ENCODE results near the gene FBXL17.

DNA sequence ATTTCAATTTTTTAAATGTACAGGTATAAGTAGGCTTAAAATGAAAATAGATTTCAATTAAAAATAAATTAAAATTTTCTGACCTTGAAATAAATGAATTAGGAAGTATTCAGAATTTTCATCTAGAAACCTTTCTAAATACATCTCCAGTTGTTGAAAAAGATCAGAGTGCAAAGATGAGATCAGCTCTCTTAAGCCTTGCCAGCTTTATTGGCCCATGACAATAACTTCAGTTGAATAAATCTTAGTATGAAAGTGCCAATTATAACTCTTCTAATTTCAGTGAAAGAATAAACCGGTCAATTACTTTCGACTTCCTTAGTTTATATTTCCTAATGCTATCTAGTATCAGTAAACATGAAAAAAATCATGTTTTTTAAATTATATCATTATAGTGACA, 117.4 kb downstream of the FBXL17 start:
- TF ChIP-seq, protein P1, sequence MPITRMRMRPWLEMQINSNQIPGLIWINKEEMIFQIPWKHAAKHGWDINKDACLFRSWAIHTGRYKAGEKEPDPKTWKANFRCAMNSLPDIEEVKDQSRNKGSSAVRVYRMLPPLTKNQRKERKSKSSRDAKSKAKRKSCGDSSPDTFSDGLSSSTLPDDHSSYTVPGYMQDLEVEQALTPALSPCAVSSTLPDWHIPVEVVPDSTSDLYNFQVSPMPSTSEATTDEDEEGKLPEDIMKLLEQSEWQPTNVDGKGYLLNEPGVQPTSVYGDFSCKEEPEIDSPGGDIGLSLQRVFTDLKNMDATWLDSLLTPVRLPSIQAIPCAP (CRISPR knock-in tag; IDR thresholded peaks at IDR 0.05), result no peak
- TF ChIP-seq, protein P2, sequence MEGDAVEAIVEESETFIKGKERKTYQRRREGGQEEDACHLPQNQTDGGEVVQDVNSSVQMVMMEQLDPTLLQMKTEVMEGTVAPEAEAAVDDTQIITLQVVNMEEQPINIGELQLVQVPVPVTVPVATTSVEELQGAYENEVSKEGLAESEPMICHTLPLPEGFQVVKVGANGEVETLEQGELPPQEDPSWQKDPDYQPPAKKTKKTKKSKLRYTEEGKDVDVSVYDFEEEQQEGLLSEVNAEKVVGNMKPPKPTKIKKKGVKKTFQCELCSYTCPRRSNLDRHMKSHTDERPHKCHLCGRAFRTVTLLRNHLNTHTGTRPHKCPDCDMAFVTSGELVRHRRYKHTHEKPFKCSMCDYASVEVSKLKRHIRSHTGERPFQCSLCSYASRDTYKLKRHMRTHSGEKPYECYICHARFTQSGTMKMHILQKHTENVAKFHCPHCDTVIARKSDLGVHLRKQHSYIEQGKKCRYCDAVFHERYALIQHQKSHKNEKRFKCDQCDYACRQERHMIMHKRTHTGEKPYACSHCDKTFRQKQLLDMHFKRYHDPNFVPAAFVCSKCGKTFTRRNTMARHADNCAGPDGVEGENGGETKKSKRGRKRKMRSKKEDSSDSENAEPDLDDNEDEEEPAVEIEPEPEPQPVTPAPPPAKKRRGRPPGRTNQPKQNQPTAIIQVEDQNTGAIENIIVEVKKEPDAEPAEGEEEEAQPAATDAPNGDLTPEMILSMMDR (IDR thresholded peaks at IDR 0.05), result no peak
- TF ChIP-seq ATF1 (CRISPR knock-in tag; IDR thresholded peaks at IDR 0.05) (no peak), JUN (CRISPR knock-in tag; IDR thresholded peaks at IDR 0.05) (no peak), NFE2L1 (CRISPR knock-in tag; IDR thresholded peaks at IDR 0.05) (no peak), SP1 (CRISPR knock-in tag; conservative IDR thresholded peaks at IDR 0.05) (no peak), NR3C1 (CRISPR knock-in tag; conservative IDR thresholded peaks at IDR 0.05; ENCODE audit: low read depth) (no peak), CREB1 (CRISPR knock-in tag; IDR thresholded peaks at IDR 0.05) (no peak)
- TF ChIP-seq, protein P3, sequence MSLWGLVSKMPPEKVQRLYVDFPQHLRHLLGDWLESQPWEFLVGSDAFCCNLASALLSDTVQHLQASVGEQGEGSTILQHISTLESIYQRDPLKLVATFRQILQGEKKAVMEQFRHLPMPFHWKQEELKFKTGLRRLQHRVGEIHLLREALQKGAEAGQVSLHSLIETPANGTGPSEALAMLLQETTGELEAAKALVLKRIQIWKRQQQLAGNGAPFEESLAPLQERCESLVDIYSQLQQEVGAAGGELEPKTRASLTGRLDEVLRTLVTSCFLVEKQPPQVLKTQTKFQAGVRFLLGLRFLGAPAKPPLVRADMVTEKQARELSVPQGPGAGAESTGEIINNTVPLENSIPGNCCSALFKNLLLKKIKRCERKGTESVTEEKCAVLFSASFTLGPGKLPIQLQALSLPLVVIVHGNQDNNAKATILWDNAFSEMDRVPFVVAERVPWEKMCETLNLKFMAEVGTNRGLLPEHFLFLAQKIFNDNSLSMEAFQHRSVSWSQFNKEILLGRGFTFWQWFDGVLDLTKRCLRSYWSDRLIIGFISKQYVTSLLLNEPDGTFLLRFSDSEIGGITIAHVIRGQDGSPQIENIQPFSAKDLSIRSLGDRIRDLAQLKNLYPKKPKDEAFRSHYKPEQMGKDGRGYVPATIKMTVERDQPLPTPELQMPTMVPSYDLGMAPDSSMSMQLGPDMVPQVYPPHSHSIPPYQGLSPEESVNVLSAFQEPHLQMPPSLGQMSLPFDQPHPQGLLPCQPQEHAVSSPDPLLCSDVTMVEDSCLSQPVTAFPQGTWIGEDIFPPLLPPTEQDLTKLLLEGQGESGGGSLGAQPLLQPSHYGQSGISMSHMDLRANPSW (CRISPR knock-in tag; conservative IDR thresholded peaks at IDR 0.05; ENCODE audit: low read depth), result no peak
- TF ChIP-seq, protein P4, sequence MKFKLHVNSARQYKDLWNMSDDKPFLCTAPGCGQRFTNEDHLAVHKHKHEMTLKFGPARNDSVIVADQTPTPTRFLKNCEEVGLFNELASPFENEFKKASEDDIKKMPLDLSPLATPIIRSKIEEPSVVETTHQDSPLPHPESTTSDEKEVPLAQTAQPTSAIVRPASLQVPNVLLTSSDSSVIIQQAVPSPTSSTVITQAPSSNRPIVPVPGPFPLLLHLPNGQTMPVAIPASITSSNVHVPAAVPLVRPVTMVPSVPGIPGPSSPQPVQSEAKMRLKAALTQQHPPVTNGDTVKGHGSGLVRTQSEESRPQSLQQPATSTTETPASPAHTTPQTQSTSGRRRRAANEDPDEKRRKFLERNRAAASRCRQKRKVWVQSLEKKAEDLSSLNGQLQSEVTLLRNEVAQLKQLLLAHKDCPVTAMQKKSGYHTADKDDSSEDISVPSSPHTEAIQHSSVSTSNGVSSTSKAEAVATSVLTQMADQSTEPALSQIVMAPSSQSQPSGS (CRISPR knock-in tag; IDR thresholded peaks at IDR 0.05; ENCODE audit: borderline replicate concordance, low read depth), result no peak
- TF ChIP-seq, protein P5, sequence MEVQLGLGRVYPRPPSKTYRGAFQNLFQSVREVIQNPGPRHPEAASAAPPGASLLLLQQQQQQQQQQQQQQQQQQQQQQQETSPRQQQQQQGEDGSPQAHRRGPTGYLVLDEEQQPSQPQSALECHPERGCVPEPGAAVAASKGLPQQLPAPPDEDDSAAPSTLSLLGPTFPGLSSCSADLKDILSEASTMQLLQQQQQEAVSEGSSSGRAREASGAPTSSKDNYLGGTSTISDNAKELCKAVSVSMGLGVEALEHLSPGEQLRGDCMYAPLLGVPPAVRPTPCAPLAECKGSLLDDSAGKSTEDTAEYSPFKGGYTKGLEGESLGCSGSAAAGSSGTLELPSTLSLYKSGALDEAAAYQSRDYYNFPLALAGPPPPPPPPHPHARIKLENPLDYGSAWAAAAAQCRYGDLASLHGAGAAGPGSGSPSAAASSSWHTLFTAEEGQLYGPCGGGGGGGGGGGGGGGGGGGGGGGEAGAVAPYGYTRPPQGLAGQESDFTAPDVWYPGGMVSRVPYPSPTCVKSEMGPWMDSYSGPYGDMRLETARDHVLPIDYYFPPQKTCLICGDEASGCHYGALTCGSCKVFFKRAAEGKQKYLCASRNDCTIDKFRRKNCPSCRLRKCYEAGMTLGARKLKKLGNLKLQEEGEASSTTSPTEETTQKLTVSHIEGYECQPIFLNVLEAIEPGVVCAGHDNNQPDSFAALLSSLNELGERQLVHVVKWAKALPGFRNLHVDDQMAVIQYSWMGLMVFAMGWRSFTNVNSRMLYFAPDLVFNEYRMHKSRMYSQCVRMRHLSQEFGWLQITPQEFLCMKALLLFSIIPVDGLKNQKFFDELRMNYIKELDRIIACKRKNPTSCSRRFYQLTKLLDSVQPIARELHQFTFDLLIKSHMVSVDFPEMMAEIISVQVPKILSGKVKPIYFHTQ (CRISPR knock-in tag; IDR thresholded peaks at IDR 0.05), result no peak

Data from WTC11 (cell line).